Cardiac atrium fibroblast (primary cell): ENCODE results near the gene GUCA2B. TPM values are rescaled to one million over a fixed set of nuclear protein-coding genes. Genes with fewer than 3 reads are reported as not detected.

Experiments
- total RNA-seq: library from RNA; depleted of rRNA; stranded (reverse); fragments of >200 nt; gene quantifications from 2 replicates; pipeline ENCODE4 v1.2.3, GENCODE V29; 2015

Gene GUCA2B
- not detected in 2 replicates for total RNA-seq

DNA sequence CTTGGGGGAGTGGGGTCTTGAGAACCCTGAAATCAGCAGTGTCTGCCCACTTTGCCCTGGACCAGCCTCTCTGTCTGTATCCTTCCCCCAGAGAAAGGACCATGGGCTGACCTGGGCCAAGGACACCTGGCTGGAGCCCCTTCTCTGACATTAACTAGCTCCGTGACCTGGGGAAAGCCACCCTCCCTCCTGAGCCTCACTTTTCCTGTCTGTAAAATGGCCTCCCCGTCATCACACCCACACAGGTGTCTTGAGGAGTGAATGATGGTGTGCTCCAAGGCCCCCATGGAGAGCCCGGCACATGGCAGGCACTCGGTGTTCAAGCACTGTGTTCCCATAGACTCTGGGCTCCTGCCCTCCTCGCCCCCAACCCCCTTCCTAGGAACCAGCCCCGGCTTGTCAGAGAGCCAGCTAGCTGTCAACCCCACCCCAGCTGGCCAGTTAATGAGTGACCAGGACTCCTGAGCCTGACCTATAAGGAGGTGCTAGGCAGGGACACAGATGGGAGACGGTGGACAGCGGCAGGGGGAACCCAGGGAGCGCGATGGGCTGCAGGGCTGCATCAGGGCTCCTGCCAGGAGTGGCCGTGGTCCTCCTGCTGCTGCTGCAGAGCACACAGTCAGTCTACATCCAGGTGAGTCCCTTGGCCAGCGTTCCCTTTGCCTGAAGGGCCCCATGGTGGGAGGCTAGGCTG is at the start of gene GUCA2B:
Gene GUCA2B, plus strand, starts transcription at position 504 of the 694 bp plus-strand sequence. Its CDS starts 41 bp downstream, at position 545.

DNA sequence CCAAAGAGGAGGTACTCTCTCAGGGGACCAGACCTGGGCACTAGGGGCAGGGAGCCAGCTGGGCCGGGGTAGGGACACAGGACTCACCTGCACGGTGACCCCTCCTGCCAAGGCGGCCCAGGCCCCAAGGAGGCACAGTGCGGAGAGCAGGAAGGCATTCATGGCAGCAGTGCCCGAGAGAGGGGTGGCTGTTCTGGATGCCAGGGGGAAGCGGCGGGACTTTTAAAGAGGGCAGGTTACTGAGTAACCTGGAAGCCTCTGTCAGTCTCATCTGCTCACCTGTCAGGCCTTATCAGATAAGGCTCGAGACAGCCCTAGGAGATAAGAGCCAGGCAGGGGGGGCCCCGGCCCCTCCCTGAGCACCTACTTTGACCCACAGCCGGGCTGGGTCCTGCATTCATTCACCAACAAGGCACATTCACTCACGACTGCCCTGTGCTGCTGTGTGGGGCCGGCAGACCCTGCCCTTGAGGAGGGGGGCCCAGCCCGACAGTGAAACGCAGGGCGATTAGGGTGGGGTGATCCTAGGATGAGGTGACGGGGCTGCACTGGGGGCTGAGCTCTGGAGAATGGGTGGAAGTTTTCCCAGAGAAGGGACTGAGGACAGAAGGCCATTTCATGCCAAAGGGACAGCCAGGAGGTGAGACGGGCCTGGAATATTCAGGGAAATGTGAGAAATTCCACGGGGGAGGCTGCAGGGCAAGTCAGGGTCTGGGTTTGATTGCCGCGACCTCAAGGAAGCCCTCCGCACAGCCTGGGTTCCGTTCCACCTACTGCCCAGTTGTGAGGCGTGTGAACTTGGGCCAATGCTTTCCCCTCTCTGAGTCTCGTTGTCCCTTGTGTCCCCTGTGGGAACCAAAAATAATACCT is 11.6 kb downstream of the GUCA2B start, which contains the start of gene GUCA2A:
Gene GUCA2A, minus strand, starts transcription at position 195 of the 870 bp plus-strand sequence. Its CDS starts 33 bp downstream, at position 162.

Other genes with a start within 250 kb of the GUCA2B start
- 2.2 and 3.4 TPM in 2 replicates for gene HIVEP3, start 234.5 kb upstream of the GUCA2B start, total RNA-seq
- gene GUCA2A, start 11.3 kb downstream of the GUCA2B start, total RNA-seq = not detected in 2 replicates
- 15.5 and 23.7 TPM in 2 replicates for gene FOXJ3, start 181.8 kb downstream of the GUCA2B start, total RNA-seq
- gene RIMKLA, start 227.4 kb downstream of the GUCA2B start, total RNA-seq = not detected in 2 replicates